Measurements from ENCODE around the gene FGD6. TPM values are rescaled to one million over a fixed set of nuclear protein-coding genes. Genes with fewer than 3 reads are reported as not detected.
A peak's percentile ranks its signal among the peaks of the same experiment; 100 is the strongest.

Gene FGD6
- total and polyA plus RNA-seq, 2 experiments from 2014 or later = 12.9 to 32.4 TPM

GRCh38 chr12:95117178-95117599, 100.1 kb downstream of the FGD6 start:
- peak; percentile 79 for ATAC-seq
- H3F3A ChIP-seq (replicated peaks; ENCODE audit: low read depth) = no peaks in the 10 kb centered on the region
- H3K79me2 ChIP-seq (replicated peaks; ENCODE audit: insufficient read depth) = no peaks in the 10 kb centered on the region
- no peak overlapping the region for H3K4me2 ChIP-seq
- no peak overlapping the region for H2AFZ ChIP-seq
- H3K36me3 ChIP-seq (ENCODE audit: insufficient read depth) = no peaks in the 10 kb centered on the region
- H3K9me3 Mint-ChIP-seq = no peaks in the 10 kb centered on the region
- H3K27me3 Mint-ChIP-seq (ENCODE audit: insufficient read depth, low read depth, poor library complexity) = peaks cover 1% of the 10 kb centered on the region
- H4K20me1 ChIP-seq (replicated peaks; ENCODE audit: insufficient read depth) = no peaks in the 10 kb centered on the region
- no peaks in the 10 kb centered on the region for H3K27me3 ChIP-seq (ENCODE audit: insufficient read depth)
- H3K27ac Mint-ChIP-seq = no peak overlapping the region
- H3K9me2 ChIP-seq (ENCODE audit: insufficient read depth) = no peaks in the 10 kb centered on the region
- peak; percentile 68 to 87 for TF ChIP-seq CTCF (conservative IDR thresholded peaks at IDR 0.05; ENCODE audit: low read depth in 2 of 2)
- TF ChIP-seq CREB1 (CRISPR knock-in tag; IDR thresholded peaks at IDR 0.05; ENCODE audit: low read depth) = no peak
- H3K4me1 ChIP-seq (ENCODE audit: insufficient read depth) = peaks cover 29% of the 10 kb centered on the region
- no peak overlapping the region for H3K4me3 Mint-ChIP-seq
- H3K27ac ChIP-seq (ENCODE audit: low read depth) = peak overlapping the region; percentile 50
- H3K4me3 ChIP-seq = no peak overlapping the region
- peak; percentile 80 for DNase-seq (ENCODE audit: low spot score)
- H3K36me3 Mint-ChIP-seq (ENCODE audit: low read depth) = peaks cover 21% of the 10 kb centered on the region; the same call in 2 of the 3 replicates
- H3K4me1 Mint-ChIP-seq = peaks cover 32% of the 10 kb centered on the region

GRCh38 chr12:95116773-95117172, 100.5 kb downstream of the FGD6 start:
- ATAC-seq = peak; percentile 40
- Histone ChIP-seq H3K4me2 (no peak overlapping the region), H3K36me3 (ENCODE audit: insufficient read depth) (peaks cover under 1% of the 10 kb centered on the region; the same call in 1 of the 2 replicates), H3F3A (replicated peaks; ENCODE audit: low read depth) (no peaks in the 10 kb centered on the region), H2AFZ (no peak overlapping the region), H3K27me3 (ENCODE audit: insufficient read depth) (no peaks in the 10 kb centered on the region), H3K79me2 (replicated peaks; ENCODE audit: insufficient read depth) (no peaks in the 10 kb centered on the region), H3K4me1 (ENCODE audit: insufficient read depth) (peaks cover 29% of the 10 kb centered on the region), H4K20me1 (replicated peaks; ENCODE audit: insufficient read depth) (no peaks in the 10 kb centered on the region), H3K9me2 (ENCODE audit: insufficient read depth) (no peaks in the 10 kb centered on the region), H3K27ac (ENCODE audit: low read depth) (peak overlapping the region; percentile 40; the same call in 1 of the 2 replicates), H3K4me3 (no peak overlapping the region)
- no peak for TF ChIP-seq EZH2 (IDR thresholded peaks at IDR 0.05; ENCODE audit: low read depth, unreplicated experiment)
- Mint-ChIP-seq H3K4me1 (peaks cover 32% of the 10 kb centered on the region), H3K27ac (peak overlapping the region; percentile 34), H3K9me3 (no peaks in the 10 kb centered on the region), H3K36me3 (ENCODE audit: low read depth) (peaks cover 21% of the 10 kb centered on the region; the same call in 2 of the 3 replicates), H3K4me3 (no peak overlapping the region), H3K27me3 (ENCODE audit: insufficient read depth, low read depth, poor library complexity) (peaks cover 1% of the 10 kb centered on the region)
- DNase-seq (ENCODE audit: low spot score) = peak; percentile 8

GRCh38 chr12:95116341-95116740, 100.9 kb downstream of the FGD6 start:
- Histone ChIP-seq H3K4me3 (no peak overlapping the region), H3K9me2 (ENCODE audit: insufficient read depth) (no peaks in the 10 kb centered on the region), H3K36me3 (ENCODE audit: insufficient read depth) (peaks cover 5% of the 10 kb centered on the region; the same call in 1 of the 2 replicates), H3K4me1 (ENCODE audit: insufficient read depth) (peaks cover 29% of the 10 kb centered on the region), H3F3A (replicated peaks; ENCODE audit: low read depth) (no peaks in the 10 kb centered on the region), H4K20me1 (replicated peaks; ENCODE audit: insufficient read depth) (no peaks in the 10 kb centered on the region), H3K4me2 (no peak overlapping the region; the same call in 1 of the 2 replicates), H2AFZ (no peak overlapping the region), H3K27ac (ENCODE audit: low read depth) (peak overlapping the region; percentile 40; the same call in 1 of the 2 replicates), H3K27me3 (ENCODE audit: insufficient read depth) (no peaks in the 10 kb centered on the region), H3K79me2 (replicated peaks; ENCODE audit: insufficient read depth) (no peaks in the 10 kb centered on the region)
- peaks cover 3% of the 10 kb centered on the region for H3K27me3 Mint-ChIP-seq (ENCODE audit: insufficient read depth, low read depth, poor library complexity)
- DNase-seq (ENCODE audit: low spot score) (no peak), ATAC-seq (no peak)
- H3K9me3 Mint-ChIP-seq = no peaks in the 10 kb centered on the region
- H3K36me3 Mint-ChIP-seq (ENCODE audit: low read depth) = peaks cover 24% of the 10 kb centered on the region
- peaks cover 32% of the 10 kb centered on the region for H3K4me1 Mint-ChIP-seq
- no peak overlapping the region for H3K4me3 Mint-ChIP-seq
- H3K27ac Mint-ChIP-seq = peak overlapping the region; percentile 34
- no peak for TF ChIP-seq ZNF462 (CRISPR knock-in tag; IDR thresholded peaks at IDR 0.05)
- no peak for TF ChIP-seq ZNF114 (CRISPR knock-in tag; IDR thresholded peaks at IDR 0.05)
- TF ChIP-seq EZH2phosphoT487 (IDR thresholded peaks at IDR 0.05; ENCODE audit: unreplicated experiment) = no peak
- no peak for TF ChIP-seq CREB1 (CRISPR knock-in tag; IDR thresholded peaks at IDR 0.05; ENCODE audit: low read depth)
- TF ChIP-seq NANOG (IDR thresholded peaks at IDR 0.05; ENCODE audit: borderline replicate concordance) = no peak
